Measurements from ENCODE around the gene MPPED1. TPM values are rescaled to one million over a fixed set of nuclear protein-coding genes. Genes with fewer than 3 reads are reported as not detected.

Gene MPPED1, protein sequence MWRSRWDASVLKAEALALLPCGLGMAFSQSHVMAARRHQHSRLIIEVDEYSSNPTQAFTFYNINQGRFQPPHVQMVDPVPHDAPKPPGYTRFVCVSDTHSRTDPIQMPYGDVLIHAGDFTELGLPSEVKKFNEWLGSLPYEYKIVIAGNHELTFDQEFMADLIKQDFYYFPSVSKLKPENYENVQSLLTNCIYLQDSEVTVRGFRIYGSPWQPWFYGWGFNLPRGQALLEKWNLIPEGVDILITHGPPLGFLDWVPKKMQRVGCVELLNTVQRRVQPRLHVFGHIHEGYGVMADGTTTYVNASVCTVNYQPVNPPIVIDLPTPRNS
- total RNA-seq (2014; rRNA removed; shearing (Covaris generic)), result not detected in 2 replicates

GRCh38 chr22:43411869-43412807 lies at the start of gene MPPED1:
TSS of gene MPPED1 (plus strand) at chr22:43412014. CDS start at chr22:43424986, 12,972 bp downstream.

Other genes starting within 250 kb of the MPPED1 start
- gene TTLL12, start 224.9 kb upstream of the MPPED1 start, total RNA-seq (2014; rRNA removed; shearing (Covaris generic)), result 48.8 and 55.0 TPM in 2 replicates
- gene SCUBE1, start 68.6 kb upstream of the MPPED1 start, total RNA-seq (2014; rRNA removed; shearing (Covaris generic)), result not detected in 2 replicates

Measured in A375 (cell line).